ENCODE results near the gene CACTIN.
"Not testable (repeated sequence)": the region's sequence is repeated elsewhere in the genome, so short reads cannot be mapped to it uniquely, and the experiment has no call there.

Gene CACTIN

DNA sequence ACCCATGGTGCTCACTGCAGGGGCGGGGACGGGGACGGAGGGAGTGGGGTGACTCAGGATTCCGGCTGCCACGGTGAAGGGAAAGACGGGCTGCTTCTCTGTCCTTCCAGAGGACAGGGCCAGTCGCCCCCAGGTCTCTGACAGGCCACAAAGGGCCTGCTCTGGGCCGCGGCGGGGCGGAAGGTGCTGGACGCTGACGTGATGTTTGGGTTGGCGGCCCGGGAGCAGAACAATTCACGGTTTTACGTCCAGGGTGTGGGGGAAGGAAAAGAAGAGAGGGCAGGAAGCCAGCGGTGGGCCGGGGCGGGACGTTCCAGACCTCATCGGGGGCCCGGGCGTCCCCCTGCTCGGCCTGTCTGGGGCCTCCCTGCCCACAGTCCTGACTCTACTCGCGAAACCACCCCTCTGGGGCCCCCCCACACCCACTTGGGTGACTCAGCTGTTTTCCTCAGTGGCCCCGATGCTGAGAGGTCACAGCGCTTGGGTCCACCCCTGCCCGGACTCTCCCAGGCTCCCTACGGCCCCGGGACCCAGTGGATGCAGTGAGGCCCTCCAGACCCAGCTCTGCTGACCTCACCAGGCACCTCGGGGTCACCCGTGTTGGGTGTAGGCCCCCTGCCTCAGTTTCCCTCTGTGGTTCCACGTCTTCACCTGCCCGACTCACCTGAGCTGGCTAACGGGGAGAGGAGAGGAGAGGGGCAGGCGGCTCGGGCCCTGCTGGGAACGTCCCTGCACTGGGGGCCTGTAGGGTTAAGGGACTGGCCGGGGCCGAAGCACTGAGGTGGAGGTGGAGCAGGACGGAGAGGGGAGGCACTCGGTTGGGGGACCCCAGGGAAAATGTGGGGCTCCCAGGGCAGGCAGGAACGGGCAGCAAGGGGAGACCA lies 44.4 kb upstream of the CACTIN start:
- TF ChIP-seq, protein P1, sequence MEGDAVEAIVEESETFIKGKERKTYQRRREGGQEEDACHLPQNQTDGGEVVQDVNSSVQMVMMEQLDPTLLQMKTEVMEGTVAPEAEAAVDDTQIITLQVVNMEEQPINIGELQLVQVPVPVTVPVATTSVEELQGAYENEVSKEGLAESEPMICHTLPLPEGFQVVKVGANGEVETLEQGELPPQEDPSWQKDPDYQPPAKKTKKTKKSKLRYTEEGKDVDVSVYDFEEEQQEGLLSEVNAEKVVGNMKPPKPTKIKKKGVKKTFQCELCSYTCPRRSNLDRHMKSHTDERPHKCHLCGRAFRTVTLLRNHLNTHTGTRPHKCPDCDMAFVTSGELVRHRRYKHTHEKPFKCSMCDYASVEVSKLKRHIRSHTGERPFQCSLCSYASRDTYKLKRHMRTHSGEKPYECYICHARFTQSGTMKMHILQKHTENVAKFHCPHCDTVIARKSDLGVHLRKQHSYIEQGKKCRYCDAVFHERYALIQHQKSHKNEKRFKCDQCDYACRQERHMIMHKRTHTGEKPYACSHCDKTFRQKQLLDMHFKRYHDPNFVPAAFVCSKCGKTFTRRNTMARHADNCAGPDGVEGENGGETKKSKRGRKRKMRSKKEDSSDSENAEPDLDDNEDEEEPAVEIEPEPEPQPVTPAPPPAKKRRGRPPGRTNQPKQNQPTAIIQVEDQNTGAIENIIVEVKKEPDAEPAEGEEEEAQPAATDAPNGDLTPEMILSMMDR (IDR thresholded peaks at IDR 0.05; ENCODE audit: extremely low read depth, missing control alignments) = no peak
- peak; percentile 93 for DNase-seq (ENCODE audit: low spot score)

DNA sequence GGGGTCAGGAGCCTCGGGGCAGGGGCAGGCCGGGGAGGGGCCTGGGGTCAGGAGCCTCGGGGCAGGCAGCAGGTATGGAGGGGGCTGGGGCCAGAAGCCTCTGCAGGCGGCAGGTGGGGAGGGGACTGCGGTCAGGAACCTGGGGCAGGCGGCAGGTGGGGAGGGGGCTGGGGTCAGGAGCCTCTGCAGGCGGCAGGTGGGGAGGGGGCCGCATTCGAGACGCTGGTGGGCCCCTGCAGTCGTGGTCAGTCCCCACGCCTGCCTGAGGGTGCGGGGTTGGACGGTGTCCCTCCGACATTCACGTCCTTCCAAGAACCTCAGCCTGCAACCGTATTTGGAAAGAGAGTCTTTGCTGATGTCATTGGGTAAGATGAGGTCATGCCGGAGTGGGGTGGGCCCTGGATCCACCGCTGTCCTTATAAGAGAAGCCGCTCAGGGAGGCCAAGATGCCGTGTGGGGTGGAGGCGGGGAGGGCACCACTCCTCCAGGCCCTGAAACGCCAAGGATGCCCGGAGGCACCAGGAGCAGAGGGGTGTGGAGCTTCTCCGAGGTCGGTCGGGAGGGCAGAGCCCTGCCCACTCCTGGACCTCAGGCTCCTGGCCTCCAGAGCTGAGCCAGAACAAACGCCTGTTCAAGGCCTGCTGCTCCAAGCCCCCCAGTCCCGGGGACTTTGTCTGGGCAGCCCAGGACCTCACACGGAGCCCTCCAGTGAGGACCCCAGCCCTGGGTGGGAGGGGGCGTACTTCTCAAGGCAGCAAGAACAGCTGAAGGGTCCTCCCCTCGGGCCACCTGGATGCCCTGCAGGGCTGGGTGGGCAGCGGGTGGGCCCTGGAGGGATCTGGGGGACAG lies 43.6 kb upstream of the CACTIN start:
- no peak for DNase-seq (ENCODE audit: low spot score)
- TF ChIP-seq, protein P1 (IDR thresholded peaks at IDR 0.05; ENCODE audit: extremely low read depth, missing control alignments) = no peak

DNA sequence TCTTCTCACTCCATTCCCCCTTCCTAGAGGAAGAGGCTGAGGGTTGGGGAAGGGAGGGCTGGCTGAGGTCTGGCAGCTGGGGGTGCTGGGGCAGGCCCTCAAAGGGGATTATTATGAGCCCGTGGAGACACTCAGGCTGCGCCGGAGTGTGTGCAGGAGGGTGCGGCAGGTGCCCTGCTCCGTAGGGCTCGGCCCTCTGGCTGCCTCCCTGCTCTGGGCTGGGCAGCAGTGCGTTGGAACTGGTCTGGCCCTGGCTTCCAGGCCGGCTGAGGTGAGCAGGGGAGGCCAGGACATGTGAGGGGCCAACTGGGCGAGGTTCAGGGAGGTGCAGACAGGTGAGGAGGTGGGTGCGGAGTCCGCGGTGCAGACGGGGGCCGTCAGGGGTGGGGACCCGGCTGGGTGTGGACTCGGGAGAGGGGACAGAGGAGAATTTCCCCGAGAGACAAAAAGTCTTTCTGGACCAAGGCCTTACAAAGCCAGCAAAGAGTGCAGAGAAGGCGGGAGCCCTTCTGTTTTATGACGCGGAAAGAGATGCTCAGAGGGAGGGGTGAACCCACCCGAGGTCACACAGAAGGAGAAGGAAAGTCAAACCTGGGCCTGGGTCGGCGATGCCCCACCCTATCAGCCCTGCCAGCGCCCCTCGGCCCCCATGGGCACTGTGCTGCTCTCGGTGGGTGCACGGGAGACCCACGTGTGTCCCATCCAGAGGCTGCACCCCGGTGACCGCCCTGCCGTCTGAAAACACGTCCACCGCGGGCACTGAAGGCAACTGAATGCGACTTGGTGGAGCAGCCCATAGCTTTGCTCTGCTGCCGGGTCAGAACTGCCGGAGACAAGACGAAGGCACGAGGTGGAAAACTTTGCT lies 42.7 kb upstream of the CACTIN start:
- TF ChIP-seq, protein P1 (IDR thresholded peaks at IDR 0.05; ENCODE audit: extremely low read depth, missing control alignments) = no peak
- no peak for DNase-seq (ENCODE audit: low spot score)

DNA sequence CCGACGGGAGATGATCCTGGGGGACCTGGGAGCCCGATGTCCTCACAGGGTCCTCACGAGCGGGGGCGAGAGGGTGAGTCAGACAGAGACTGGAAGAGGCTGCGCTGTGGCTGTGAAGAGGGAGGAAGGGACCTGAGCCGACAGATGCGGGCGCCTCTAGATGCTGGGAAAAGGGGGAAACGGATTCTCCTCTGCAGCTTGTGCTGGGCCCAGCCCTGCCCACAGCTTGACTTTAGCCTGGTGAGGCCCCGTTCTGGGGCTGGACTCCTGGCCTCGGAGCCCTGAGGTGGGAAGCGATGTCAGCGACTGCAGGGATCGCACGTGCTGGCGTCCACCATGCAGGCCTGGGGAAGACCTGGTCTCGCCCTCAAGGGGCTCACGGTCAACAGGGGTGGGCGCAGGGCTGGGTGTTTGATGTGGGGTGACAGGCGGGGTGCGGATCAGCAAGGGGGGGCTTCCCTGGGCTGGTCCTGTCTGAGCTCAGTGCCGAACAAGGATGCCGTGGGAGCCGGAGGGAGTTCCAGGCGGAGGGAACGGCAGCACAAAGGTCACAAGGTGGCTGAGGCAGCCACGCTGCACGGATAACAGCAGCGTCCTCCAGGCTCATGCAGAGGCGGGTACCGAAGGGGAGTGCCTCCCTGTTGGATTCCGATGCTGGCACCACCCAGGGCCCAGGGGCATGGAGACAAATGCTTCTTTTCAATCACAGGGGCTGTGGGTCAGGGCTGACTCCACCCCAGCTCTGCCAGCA lies 41.9 kb upstream of the CACTIN start:
- no peak for DNase-seq (ENCODE audit: low spot score)
- TF ChIP-seq, protein P1 (IDR thresholded peaks at IDR 0.05; ENCODE audit: extremely low read depth, missing control alignments) = no peak

DNA sequence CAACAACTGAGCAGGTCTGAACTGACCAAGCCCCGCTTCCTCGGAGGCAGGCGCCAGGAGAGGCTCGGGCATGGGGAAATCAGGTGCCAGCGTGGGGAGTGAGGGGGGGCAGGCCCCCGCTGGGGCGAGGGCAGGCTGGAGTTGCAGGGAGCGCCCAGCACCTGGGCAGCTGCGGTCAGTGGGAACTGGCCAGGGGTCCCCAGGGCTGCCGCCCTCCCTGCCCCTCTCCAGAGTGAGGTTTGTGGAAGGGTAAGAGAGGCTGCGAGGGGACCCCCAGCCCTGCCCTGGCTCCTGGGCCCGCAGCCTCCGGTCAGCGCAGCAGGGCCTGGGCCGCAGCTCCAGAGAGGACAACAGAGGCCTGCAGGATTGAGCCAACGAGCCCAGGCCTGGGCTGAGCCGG lies 41.2 kb upstream of the CACTIN start:
- no peak for DNase-seq (ENCODE audit: low spot score)
- TF ChIP-seq, protein P1 (IDR thresholded peaks at IDR 0.05; ENCODE audit: extremely low read depth, missing control alignments) = no peak

DNA sequence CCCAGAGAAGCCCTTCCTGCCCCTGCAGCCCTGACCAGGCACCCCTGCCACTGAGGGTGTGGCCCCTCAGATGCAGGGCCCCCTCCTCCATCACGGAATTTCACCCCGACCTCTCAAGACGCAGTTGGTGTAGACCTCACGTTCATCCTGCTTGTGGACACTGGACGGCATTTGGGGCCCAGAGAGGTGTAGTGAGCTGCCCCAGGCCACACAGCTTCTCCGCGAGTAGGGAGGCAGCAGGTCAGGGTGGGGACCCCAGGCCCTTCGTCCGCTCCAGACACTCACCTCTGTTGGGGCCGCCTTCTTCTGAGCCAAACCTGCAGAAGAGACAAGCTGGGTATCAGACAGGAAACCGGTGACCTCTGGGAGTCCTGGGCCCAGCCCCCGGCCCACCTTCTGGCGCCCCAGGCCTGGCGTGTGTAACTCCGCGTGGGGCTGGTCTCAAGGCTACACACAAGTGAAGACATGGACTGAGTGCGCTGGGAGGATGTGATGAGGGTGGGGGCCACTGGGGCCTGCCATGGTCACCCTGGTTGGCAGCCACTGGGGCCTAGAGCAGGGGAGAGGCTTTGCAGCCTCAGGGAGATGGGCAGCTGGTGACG lies 40.5 kb upstream of the CACTIN start:
- no peak for DNase-seq (ENCODE audit: low spot score)
- TF ChIP-seq, protein P1 (IDR thresholded peaks at IDR 0.05; ENCODE audit: extremely low read depth, missing control alignments) = no peak

DNA sequence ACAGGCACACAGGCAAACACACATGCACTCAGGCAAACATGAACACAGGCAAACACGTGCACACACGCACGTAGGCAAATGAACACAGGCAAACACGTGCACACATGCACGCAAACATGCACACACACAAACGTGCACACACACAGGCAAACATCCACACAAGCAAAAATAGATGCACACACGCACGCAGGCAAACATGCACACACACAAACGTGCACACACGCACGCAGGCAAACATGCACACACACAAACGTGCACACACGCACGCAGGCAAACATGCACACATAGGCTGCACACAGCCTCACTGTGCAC lies 39.9 kb upstream of the CACTIN start:
- DNase-seq (ENCODE audit: low spot score) = not testable (repeated sequence)
